Measurements from ENCODE around the gene CDH22.

CDH22 gene

DNA sequence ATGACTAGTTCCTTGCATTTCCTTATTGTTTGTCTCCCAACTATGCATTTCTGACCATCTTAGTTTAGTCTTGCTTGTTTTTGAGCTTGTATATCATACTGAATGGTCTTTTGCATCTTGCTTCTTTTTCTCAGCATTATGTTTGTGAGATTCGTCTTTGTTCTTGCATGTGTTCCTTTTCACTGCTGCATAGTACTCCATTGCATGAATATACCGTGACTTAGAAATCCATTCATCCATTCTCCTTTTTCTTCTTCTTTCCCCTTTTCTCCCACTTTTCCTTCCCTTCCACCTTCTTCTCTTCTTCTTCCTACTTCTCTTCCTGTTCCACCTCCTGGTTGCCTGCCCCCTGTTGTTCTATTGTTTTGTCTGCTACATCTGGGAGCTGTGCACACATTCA is 42.8 kb downstream of the CDH22 start:
- no peak for FAIRE-seq

DNA sequence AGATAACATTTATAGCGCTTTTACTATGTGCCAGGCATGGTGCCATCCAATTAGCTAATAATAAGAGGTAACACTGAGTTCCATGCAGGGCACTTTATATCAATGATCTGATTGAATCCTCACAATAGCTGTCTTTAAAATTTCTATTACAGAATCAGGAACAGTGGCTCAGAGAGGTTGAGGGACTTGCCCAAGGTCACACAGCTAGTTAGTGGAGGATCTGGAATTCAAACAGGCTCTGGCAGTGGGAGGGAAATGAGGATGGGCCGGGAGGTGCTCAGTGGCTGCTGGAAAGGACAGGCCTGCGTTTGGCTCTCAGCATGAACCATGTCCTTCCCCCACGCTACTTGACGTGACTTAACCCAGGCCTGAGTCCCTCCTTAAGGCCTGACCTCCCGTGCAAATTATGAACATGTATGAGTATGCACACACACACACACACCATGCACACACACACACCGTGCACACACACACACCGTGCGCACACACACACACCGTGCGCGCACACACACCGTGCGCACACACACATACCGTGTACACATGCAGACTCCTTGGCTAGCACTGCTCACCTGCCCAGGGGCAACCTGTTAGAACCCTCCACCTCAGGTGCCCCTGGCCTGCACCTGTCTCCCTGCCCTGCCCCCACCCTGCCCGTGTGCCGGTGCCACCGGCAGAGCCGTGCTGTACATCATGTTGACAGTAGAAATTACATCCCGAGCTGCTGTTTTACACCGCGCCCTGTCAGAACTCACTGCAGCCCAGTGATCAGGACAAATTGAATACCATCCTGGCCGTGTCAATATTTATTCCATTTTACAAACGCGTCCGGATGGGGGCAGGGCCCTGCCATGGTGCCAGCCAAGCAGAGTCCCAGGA is 43.7 kb downstream of the CDH22 start:
- FAIRE-seq: no peak

DNA sequence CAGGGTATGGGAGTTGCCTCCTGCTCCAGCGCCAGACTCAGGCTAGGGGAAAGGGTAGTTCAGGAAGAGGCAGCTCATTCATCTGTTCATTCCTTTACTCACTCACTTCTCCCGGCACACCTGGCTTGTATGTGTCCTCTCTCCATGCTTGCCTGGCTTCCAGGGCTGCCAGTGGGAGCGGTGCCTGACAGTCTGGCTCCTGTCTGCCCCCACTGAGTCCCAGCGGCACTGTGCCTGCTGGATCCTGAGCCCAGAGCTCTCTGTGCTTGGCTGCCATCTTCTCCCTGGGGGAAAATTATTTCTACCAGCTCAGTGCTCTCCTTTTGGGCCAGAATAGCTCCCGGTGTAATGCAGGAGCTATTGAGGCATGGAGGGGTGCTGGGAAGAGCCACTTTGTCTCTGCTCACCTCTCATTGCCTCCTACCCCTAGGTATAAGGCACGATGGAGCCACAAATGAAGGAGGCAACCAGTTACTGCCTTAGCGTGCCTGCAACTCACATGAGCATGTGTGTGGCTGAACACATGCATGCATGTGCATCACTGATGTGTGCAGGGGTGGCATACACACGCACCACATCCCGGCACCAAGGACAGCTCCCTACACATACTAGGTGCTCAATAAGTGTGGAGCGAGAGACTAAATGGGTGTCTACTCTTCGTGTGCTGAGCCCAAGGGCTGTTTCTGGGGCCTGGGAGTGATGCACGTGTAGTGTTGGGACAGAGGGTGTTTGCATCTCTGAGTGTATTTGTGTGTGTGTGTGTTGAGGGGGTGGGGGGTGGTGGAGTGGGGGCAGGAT is 46.6 kb downstream of the CDH22 start:
- FAIRE-seq: no peak

DNA sequence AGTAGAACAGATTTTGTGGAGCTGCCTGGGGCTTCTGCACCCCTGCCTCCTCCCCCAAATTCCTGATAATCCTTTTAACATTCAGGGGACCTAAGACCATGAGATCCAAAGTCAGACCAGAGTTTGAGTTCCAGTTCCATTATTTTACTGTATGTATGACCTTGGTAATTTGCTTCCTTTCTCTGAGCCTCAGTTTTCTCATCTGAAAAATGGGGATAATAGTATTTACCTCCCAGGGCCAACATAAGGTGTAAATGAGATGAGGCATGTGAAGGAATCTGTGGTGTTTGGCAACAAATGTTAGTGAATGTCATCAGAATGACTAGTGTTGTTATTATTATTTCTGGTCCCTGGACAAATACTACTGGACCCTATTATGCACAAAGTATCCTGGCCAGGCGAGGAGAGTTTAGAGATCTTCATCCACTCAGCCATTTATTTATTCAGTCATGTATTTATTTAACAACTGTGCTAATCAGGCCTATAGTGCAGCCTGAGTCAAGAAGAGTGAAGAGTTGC is 47.3 kb downstream of the CDH22 start:
- no peak for FAIRE-seq

DNA sequence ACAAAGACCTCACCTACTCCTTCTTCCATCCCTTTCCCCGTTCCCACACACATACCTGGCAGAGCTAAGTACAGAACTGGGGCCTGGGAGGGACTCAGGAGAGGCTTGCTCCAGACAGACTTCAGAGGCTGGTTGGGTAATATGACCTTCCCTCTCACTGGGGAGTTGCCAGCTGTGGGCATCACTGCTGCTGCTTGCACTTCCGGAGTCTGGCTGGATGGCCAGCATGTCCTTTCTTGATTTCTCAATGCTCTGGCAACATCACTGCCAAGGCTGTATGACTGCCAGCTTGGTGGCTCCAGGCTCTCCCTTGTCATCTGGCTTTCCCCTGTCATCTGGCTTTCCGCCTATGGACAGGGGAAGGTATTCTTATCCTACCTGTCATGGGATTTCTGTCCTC is 47.8 kb downstream of the CDH22 start:
- FAIRE-seq: no peak

DNA sequence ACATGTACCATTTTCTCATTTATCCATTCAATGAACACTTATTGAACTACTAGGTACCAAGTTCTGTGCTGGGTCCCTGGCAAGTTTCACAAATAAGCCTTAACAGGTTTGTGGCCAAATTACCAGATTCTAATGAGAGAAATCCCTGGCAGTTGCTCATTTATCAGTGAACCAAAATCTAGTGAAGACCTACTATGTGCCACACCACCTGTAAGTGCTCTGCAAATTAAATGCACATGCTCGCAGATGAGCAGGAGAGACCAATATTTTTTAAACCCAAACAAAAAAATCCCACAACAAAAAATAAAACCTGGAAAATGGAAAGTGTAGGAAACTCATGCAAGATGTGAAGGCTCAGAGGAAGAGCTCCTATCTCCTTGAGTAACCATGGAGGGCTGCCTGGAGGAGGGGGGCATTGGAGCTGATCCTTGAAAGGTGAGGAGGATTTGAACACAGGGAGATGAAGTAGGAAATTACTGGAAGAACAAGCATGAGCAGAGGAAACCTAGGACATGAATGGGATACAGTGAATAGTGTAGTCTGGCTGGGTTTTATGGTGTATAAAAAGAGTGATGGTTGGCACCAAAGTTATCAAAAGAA is 48.9 kb downstream of the CDH22 start:
- FAIRE-seq: no peak

DNA sequence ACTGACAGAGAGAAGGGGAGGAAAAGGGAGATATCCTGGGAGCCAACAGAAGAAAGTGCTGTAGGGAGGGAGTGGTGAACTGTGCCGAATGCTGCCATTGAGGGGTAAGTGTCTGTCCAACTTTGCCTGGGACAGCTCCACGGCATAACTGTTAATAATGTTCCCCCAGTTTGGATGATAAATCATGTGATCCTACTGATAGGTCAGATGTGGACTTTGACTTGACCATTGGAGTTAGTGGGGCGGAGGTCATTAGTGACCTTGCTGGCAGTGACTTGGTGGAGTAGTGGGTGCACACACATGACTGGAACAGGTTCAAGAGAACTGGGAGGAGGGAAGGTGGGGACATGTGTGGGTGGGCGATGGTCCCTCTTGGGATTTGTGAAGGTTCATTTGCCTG is 50.4 kb downstream of the CDH22 start:
- no peak for FAIRE-seq

DNA sequence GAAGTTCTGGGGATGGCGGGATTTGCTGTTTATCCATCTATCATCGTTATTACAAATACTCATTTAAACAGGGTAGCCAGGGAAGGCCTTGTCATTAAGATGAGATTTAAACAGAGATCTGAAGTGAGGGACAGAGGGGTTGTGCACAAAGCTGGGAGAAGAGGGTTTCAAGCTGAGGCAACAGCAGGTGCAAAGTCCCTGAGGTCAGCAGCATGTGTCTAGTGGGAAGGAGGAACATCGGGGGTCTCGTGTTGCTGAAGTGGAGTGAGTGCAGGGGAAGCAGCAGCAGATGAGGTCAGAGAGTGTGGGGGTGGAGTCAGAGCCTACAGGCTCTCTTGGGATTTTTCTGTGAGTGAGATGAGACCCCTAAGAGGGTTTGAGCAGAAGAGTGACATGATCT is 52.0 kb downstream of the CDH22 start:
- FAIRE-seq: no peak

DNA sequence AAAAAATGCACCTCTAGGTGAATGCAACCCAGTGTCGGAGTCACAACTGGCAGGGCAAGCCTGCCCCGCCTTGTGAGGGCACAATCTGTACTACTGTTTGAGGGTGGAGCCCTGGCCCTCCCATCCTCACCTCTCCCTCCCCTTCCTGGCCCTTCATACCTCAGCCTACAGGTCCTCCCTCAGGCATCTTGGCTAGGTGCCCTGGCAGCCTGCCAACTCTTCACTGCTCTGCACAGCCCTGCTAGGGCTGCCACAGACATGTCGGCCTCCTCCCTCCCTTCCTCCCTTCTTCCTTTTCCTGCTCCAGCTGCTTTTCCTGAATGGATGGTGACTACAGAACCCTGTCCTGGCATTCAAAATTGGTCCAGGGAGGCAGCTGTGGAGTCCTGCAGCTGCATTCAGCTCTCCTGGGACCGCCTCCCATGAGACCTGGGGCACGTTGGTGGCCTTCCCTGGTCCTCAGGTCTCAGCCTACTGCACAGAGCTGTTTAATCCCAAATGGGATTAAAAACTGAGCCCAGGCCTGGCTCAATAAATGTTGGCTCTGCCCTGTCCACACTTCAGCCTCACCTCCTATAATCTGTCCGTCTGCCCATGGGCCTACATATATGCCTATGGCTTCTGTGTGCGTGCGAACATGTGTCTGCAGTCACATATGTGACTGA is 52.7 kb downstream of the CDH22 start:
- no peak for FAIRE-seq

DNA sequence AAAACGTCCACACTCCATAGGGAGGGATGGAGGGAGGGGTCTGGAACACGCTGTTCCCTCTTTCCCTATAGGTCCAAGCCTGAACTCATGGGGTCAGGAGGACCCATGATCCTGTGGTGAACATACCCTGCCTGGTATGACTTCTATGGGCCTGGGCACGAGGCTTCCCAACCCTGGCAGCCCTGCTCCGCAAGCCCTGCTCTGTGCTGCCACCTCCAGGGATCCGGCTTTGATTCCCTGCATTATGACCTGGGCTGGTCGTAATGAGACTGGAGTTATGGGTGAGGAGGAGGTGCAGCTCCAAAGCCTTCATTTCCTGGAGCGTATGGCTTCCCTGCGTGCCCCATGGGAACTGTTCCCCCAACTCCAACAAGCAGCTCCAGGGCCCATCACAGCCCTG is 54.9 kb downstream of the CDH22 start:
- no peak for FAIRE-seq

DNA sequence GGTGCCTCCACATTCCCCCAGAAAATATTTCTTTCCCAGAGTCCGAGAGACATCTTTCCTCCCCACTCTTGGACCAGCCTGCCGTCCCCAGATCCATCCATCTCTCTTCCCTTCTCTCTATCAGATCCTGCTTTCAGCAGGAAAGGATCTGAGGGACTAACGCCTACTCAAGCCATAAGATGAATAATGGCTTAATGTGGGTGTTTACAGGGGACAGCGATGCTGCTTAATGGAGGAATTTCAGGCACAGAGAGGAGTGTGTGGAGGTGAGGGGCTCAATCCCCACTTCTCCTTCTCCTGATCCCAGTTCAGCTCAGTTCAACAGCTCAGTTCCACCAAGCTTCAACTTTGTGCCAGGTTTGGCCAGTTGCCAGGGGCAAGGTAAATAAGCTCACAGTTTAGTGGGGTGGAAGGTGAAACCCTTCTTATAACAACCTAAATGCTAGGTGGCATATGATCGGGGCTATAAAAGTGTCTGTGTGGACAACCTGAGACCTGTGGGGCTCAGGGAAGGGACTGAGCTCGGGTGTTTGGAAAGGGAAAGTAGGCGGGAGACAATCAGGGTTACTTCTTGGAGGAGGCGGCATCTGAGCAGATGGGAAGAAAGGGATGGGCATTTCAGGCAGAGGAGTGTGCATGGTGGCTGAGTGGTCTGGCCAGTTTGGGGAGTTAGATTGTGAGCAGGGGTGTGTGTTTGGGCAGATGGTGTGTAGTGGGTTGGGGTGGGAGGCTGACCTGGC is 55.8 kb downstream of the CDH22 start:
- no peak for FAIRE-seq

DNA sequence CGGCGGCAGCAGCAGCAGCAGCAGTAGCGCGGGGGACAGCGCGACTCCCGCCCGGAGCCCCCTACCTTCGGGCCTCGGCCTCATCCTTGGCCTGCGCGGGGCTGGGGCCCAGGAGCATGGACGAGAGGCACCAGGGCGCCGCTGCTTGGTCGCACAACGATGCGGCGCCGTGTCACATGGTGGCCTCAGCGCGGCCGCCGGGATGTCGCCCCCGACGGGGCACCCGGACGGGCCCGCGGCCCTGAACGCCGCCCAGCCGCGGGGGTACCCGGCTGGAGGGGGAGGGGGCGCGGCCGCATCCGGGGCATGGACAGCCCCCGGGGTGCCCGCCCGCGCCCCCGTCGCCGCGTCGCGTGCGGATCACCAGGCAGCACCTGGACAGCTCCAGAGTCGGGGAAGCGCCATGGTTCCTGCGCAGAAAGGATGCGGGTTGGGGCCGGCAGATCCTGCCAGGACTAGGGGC is 57.1 kb downstream of the CDH22 start:
- no peak for FAIRE-seq

DNA sequence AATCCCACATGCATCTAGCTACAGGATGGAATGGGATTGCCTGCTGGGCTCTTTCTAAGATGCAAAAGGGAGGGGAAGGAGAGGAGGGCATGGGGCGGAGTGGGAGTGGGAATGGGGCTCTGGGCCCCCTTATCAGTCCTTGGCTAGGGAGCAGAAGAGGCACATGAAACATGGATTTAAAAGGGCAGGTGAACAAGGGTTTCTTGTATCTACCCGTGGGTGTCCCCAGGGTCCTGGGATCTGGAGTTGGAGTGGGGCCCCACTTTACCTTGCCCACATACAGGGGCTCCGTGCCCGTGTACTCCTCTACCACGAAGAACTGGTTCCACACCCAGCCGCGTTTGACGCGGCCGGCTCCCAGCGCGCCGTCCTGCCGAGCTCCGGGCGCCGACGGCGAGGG is 57.5 kb downstream of the CDH22 start:
- FAIRE-seq: no peak

DNA sequence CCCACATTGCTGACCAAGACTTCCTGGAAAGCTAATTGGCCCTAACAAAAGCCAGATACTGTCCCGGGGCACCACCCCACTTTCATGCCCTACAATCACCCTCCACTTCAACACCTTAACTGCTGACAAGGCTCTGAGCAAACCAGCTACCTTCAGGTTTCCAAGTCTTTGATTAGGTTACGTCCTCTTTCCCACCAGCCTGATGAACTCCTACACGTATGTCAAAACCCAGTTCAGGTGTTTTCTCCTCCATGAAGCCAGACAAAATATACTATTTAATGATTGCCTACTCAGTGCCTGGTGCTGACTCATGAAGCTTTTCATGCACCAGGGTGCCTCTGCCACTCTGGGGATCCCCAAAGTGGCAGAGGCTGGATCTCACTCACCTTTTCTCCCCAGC is 58.6 kb downstream of the CDH22 start:
- no peak for FAIRE-seq

DNA sequence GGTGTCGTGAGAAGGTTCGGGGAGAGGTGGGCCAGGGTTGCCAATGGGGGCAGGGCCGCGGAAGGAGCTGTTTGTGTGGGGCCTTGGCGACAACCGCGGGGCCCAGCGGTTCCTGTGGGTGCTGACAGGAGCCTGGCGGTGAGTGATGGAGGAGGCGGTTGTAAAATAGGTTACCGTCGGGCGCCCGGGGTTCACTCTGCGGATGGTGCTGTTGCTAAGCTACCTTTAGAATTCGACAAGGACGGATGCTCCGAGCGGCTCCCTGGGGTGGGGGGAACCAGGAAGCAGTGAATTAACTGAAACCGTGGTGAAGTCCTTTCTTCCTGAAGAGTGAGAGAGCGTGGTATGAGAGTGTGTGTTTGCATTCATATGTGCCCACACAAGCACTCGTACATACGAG is 61.7 kb downstream of the CDH22 start:
- FAIRE-seq: no peak

DNA sequence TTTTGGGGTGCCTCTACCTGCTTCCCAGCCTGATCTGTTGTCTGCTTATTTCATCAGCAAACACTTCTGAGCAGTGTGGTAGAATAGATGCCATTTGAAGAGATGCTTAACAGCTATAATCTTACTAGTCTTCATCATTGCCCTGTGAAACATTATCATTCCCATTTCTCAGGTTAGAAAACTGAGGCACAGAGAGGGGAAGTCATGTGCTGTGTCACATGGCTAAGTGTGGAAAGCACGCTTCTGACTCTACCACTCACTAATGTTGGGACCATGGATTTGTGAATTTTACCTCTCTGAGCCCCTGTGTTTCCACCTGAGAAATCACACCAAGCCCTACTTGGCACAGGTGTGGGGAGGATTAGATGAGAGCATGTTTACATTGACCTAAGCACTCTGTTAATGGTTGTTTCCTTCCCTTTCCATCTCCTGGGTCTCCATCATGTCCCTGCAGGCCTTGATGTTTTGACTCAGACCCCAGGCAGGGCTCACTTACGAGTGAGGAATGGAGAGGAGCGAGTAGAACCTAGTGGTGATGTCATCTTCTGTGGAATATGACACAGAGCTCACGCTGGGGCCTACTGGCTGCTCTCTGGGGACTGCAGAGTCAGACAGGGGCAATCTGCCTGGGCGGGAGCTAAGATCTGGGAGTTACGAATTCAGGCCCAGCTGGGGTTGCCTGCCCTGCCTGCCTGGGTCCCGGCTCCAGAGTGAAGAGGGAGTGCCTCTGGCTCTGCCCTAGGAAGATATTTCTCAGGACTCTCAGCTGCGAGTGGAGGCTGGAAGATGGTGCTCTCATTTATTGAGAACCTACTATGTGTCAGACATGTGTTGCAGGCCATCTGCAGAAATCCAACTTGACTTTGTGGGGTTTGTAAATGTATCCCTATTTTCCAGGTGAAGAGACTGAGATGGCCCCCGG is 64.3 kb downstream of the CDH22 start:
- FAIRE-seq: no peak

DNA sequence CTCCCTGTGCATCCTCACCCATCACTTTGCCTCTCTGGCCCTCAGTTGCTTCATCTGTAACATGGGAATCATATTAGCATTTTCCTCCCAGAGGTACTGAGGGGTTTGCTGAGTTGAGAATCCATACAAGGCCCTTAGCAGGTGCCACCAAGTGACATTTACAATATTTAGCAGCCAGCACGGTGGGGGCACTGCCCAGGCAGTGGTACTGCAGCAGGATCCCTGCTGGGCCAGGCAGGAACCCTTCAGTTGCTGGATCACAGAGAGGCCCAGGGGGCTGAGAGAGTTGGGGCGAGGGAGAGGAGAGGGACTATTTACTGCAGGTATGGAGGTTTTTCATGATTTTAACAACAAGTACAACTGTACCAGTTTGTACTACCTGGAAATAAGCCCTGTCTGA is 65.9 kb downstream of the CDH22 start:
- no peak for FAIRE-seq

DNA sequence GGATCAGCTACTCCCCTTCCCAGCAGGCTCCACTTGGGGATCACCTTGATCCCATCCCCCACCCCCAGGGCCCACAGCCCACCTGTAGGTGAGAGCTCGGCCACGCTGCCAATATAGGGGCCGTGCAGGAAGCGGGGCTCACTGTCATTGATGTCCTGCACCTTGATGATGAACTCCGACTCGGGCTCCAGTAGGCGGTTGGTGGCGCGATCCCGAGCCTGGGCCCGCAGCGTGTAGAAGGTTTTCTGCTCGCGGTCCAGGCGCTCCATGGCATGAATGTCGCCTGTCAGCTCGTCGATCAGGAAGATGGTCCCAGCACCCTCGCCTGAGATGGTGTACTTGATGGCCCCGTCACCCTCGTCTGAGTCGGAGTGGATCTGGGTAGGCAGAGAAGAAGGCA is 67.4 kb downstream of the CDH22 start:
- FAIRE-seq: no peak

DNA sequence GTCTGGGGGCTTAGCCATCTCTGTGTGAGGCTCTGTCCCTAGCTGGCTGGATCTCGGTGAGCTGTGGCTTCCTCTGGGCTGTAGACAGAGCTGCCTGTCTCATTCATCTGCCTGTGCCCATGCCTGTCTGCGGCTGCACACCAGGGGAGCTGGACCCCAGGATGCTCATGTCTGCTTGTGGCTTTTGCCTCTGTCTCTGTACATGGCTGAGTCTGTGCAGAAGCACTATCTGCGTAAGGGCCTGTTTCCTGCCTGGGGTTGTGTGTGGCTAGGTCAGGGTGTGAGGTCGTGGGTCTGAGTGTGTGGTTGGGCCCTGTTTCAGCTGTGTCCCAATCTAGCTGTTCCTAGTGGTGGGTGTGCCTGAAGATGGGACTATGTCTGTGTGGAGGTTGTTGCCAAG is 68.2 kb downstream of the CDH22 start:
- no peak for FAIRE-seq

DNA sequence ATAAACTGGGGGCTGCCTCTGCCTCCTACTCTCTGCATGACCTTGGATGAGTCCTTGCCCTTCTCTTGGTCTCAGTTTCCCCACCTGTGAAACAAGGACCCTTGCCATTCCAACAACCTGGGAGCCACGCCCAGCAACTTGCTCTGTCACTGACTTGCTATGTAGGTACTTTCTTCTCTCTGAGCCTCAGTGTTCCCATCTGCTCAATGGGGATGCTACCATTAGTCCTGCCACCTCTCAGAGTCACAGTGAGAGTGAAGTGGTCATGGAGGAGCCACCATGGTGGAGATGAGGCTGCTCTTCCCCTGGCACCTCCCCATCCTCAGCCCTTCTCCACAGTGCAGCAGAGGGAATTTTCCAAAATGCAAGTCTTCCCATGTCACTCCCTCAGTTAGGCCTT is 70.6 kb downstream of the CDH22 start:
- FAIRE-seq: no peak

DNA sequence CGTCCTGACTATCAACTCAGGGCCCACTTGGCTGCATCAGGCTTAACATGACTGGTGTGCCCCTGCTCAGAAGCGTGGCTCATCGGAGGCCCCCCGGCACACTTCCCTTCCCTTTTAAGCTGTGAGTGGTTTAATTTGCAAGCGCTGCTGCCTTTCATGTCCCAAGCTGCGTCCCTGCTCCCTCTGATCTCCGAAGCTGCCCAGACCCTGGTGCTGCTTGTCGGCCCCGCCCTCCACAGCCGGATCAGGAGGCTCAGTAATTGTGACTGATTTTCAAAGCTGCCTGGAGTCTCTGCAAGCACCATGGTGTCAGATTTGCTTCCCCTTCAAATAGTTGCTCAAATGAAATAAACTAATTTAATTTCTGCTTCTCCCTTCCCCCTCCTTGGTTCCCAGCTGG is 71.1 kb downstream of the CDH22 start:
- no peak for FAIRE-seq

Data from endometrium (tissue), 2 donors.